Erythroblast (primary cell): ENCODE data around the gene CEP290.
"Not testable (repeated sequence)": the region's sequence is repeated elsewhere in the genome, so short reads cannot be mapped to it uniquely, and the experiment has no call there.

Experiments
- DNase-seq, 2 experiments: peaks; one replicate each; lab custom pipeline; 2025; lab: John Stamatoyannopoulos, UW
- GATA1 ChIP-seq: IDR thresholded peaks from 2 replicates; pipeline ENCODE4 v1.6.1; 2011; ENCODE audit warnings: low read depth, mild to moderate bottlenecking, control low read depth, low read length, moderate library complexity
- POLR2A ChIP-seq: IDR thresholded peaks from 2 replicates; pipeline ENCODE4 v1.6.1; 2011; ENCODE audit warnings: mild to moderate bottlenecking, low read length

Gene CEP290

GRCh38 chr12:88037770-88038169, 104.1 kb downstream of the CEP290 start:
- DNase-seq: no peak

DNA sequence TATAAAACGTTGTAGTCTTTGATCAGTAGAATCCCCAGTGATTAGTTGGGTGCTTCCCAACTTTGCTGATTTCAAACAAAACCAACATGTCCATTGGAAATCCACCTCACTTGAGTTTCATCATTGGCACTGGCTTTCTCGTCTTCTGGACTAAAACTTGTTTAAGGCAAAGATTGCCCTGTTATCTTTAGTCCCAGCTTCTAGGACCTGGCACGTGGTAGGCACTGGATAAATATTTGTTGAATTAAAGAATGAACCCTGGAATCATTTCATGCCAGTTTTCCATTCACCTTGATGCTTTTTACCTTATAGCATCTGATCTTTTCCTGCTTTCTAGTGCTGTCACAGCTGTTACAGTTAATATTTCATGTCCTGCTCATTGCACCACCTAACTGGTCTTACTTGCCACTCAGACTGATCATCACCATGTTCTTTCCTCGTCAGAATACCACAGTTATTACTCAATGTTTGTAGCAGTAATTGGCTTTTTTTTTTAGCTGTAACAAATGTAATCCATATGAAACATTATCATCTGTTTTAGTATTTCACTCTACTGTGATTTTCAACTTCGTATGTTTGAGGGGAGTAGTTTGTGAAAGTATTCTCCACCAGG, 105.4 kb downstream of the CEP290 start:
- peak; percentile 70 to 81 for DNase-seq
- TF ChIP-seq GATA1 (no peak), POLR2A (no peak)

More at GRCh38 chr12:88037770-88038169, 104.1 kb downstream of the CEP290 start:
- TF ChIP-seq POLR2A (no peak), GATA1 (no peak)

- DNase-seq: peak in 1 of 2 experiments; percentile 64
- TF ChIP-seq POLR2A (no peak), GATA1 (no peak)
Measured at GRCh38 chr12:88035907-88036289, 106.0 kb downstream of the CEP290 start.

GRCh38 chr12:88035271-88035906, 106.5 kb downstream of the CEP290 start:
- peak; percentile 90 to 92 for DNase-seq
- TF ChIP-seq POLR2A: peak; percentile 89
- TF ChIP-seq GATA1: no peak

GRCh38 chr12:88031161-88031560, 110.7 kb downstream of the CEP290 start:
- DNase-seq: not testable (repeated sequence)

DNA sequence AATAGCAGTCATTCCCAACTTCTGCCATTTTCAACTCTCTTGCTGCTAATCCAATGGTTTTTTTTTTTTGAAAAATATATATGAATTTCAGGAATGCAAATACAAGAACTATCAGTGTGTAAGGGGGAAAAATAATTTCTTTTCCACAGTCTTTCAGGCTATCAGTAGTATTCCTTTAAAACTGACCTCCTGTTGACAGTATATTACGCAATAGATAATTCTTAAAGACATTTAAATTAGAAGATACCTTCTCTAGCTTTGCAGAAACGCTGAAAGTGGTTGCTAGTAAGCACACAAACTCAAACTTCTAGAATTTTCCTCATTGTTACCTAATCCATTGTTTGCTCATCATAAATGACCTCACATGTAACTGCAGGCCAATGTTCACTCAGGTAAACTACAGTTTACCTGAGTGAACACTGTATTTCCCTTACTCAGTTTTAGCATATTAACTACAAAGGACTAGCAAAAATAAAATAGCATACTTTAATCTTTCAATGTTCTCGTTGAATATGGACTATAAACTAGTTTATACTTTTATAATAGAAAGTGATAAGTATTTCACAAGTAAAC, 112.7 kb downstream of the CEP290 start, which contains the start of gene C12orf50:
C12orf50 (minus strand) TSS at position 309 of the 573 bp plus-strand sequence. CDS start 2,439 bp downstream, outside the sequence.
- TF ChIP-seq GATA1 (no peak), POLR2A (no peak)
- DNase-seq: no peak

DNA sequence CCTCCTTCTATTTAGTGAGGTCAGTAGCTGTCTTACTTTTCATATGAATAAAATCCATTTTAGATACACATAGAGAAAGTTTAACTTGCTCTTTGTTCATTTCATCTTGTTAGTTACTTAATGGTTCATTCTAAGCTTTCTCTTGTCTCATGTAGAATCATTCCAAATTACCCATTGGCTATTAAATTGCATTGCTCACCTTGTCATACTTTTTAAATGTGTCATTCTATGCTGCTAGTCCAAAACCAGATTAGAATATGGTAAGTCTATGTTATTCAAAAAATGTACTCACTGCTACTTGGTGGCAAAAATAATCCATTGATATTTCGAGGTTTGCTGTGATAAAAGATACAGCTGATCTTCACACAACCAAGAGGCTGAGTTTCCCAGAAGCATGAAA, 115.7 kb downstream of the CEP290 start:
- no peak for DNase-seq
- no peak for TF ChIP-seq GATA1
- TF ChIP-seq POLR2A: no peak

DNA sequence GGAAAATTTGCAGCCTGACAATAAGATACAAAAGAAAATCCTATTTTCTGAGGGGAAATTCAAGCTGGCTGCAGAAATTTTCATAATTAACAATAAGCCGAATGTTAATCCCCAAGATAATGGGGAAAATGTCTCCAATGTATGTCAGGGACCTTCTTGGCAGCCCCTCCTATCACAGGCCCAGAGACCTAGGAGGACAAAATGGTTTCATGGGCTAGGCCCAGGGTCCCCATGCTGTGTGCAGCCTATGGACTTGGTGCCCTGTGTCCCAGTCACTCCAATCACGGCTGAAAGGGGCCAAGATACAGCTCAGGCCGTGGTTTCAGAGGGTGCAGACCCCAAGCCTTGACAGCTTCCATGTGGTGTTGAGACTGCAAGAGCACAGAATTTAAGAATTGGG, 123.9 kb downstream of the CEP290 start:
- no peak for DNase-seq
- TF ChIP-seq GATA1 (no peak), POLR2A (no peak)

DNA sequence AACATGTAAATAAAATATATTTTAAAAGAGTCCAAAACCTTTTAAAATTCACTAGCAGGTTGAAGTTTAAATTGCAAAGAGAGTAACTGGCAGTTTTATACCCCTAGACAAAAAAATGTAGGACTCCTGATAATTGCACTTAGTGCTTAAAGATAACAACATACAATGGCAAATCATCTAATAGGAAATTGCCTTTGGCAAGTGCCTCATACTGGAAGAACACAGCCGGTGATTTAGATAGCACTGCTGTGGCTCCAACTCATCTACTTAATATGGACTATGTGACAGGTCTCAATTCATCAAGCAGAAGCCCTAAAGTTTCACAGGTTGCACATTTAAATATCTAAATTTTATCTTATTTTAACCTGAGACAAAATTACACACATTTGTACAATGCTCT, 126.1 kb downstream of the CEP290 start:
- TF ChIP-seq POLR2A: no peak
- no peak for DNase-seq

DNA sequence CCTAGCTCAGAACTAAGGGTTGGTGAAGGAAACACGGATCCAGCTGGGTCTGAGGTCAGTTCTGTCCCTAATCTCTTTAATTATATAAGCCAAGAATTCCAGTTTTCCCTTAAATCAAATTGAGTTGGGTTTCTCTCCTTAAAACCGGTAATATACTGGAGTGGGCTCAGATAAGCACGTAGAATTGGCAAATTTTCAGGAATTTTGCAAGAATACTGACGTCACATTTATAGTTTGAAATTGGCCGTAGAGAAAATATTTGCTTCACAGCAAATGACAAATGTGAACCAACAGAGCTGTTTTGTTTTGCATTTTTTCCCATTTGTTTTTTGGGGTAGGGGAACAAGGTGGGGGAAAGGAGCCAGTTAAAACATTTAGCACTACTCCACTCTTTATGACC, 130.1 kb downstream of the CEP290 start:
- no peak for TF ChIP-seq GATA1
- TF ChIP-seq POLR2A: no peak
- no peak for DNase-seq

DNA sequence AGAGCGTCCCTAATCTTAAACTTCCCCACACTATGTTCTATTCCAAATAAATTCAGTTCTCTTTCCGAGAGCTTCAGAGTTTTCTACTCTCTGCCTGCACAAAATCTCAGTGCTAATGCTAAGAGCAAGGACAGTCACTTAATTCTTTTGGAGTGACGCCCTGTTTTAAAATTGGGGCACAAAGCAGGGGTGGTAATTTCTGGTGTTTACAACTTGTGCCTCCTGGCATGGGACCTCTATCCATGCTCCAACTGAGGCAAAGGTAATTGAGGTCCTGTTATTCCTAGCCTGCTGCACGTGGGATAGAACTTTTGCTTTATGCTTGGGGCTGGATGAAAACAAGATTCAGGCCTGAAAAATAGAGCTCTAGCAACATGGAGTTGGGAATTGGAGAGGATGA, 135.5 kb downstream of the CEP290 start:
- DNase-seq: no peak
- TF ChIP-seq GATA1 (no peak), POLR2A (no peak)

GRCh38 chr12:88001327-88001726, 140.6 kb downstream of the CEP290 start:
- no peak for DNase-seq
- TF ChIP-seq POLR2A: no peak
- TF ChIP-seq GATA1: no peak
